Fibroblast of villous mesenchyme (primary cell): ENCODE results near the gene UQCRC2. TPM values are rescaled to one million over a fixed set of nuclear protein-coding genes. Genes with fewer than 3 reads are reported as not detected.
"Not testable (repeated sequence)": the region's sequence is repeated elsewhere in the genome, so short reads cannot be mapped to it uniquely, and the experiment has no call there.

ENCODE experiments used
- DNase-seq: peaks from one replicate; pipeline ENCODE4 v3.0.0-alpha.2; 2010; ENCODE audit warnings: low read depth
- H3K4me3 ChIP-seq: 2 replicates; pipeline ENCODE4 v1.5.1; 2011; ENCODE audit warnings: low read depth, mild to moderate bottlenecking, low read length
- total RNA-seq: library from RNA; depleted of rRNA; stranded (reverse); fragments of >200 nt; gene quantifications from 2 replicates; pipeline ENCODE4 v1.2.3, GENCODE V29; 2012
- TF ChIP-seq, protein P1 (sequence below): IDR thresholded peaks from 2 replicates; pipeline ENCODE4 v1.5.1; 2012; ENCODE audit warnings: low read depth, mild to moderate bottlenecking, low read length; ENCODE audit not compliant: insufficient read depth

Gene UQCRC2
- 148 and 225 TPM in 2 replicates for total RNA-seq

DNA sequence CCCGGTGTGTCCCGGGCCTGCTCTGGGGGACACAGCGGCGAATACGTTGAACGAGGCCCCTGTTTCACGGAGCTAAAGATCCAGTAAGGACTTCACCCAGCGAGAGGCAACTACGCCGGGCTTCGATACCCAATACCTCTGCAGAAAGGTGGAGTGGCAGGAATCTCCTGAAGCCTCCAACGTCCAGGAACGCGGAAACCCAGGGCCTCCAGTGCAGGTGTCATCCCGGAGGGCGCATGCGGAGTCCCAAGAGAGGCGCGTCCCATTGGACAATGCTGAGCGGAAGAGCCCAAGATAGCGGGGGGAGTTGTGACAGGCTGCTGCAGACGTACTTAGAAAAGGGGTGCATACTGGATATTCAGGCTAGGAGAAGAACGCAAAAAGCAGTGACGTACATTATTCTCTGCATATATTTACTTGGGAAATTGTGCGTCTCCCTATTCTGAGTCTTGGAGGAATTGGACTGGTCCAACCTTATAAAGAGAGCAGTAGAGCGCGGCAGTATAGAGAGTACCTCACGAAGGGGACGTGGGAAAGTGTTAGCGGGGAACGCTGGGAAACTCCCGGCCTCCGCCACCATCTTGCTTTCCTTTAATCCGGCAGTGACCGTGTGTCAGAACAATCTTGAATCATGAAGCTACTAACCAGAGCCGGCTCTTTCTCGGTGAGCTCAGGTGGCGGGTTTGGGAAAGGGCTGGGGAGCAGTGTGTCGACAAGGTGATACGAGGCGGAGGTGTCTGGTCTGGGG is at the start of gene UQCRC2:
Gene UQCRC2, plus strand, starts transcription at position 569 of the 748 bp plus-strand sequence. Its CDS starts 63 bp downstream, at position 632.
- peak within 1 kb of the TSS; percentile 96 for H3K4me3 ChIP-seq
- DNase-seq: peak; percentile 95
- TF ChIP-seq, protein P1, sequence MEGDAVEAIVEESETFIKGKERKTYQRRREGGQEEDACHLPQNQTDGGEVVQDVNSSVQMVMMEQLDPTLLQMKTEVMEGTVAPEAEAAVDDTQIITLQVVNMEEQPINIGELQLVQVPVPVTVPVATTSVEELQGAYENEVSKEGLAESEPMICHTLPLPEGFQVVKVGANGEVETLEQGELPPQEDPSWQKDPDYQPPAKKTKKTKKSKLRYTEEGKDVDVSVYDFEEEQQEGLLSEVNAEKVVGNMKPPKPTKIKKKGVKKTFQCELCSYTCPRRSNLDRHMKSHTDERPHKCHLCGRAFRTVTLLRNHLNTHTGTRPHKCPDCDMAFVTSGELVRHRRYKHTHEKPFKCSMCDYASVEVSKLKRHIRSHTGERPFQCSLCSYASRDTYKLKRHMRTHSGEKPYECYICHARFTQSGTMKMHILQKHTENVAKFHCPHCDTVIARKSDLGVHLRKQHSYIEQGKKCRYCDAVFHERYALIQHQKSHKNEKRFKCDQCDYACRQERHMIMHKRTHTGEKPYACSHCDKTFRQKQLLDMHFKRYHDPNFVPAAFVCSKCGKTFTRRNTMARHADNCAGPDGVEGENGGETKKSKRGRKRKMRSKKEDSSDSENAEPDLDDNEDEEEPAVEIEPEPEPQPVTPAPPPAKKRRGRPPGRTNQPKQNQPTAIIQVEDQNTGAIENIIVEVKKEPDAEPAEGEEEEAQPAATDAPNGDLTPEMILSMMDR: no peak

DNA sequence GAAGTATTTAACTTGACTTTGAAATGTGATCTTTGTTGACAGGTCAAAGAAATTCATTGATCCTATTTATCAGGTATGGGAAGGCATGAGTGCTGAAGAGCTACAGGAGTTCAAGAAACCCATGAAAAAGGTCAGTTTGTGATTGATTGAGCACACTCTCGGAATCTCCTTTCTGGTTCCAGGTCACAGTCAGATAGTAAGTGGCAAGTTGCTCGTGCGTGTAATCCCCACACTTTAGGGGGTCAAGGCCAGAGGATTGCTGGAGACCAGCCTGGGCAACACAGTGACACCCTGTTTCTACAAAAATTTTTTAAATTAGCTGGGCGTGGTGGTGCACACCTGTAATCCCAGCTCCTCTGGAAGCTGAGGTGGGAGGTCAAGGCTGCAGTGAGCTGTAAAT is 20.5 kb upstream of the UQCRC2 start:
- H3K4me3 ChIP-seq, DNase-seq: not testable (repeated sequence)

DNA sequence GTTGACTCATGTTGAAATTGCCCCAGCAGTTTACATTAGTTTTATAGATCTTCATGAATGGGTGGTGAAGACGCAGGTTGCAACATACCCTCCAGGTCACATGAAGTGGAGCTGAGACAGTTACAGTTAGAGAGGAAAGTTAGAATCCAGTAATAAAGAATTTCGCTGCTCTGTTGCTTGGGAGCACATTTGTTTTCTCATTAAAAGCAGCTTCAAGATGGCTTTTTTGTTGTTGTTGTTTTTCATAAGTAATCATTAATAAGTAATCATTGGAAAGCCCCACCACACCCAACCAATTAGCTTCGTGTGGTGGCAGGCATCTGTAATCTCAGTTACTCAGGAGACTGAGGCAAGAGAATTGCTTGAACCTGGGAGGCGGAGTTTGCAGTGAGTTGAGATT is 19.8 kb upstream of the UQCRC2 start:
- DNase-seq, H3K4me3 ChIP-seq: not testable (repeated sequence)

DNA sequence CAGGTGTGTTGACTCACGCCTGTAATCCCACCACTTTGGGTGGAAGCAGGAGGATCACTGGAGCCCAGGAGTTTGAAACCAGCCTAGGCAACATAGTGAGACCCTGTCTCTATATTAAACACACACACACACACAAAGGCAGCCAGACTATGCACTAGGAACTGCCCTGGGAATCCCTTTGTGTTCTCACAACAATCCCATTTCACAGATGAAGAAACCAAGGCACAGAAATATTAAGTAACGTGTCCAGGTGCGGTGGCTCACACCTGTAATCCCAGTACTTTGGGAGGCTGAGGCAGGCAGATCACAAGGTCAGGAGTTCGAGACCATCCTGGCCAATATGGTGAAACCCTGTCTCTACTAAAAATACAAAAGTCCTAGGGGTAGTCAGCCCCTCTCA is 19.4 kb upstream of the UQCRC2 start:
- DNase-seq, H3K4me3 ChIP-seq: not testable (repeated sequence)

DNA sequence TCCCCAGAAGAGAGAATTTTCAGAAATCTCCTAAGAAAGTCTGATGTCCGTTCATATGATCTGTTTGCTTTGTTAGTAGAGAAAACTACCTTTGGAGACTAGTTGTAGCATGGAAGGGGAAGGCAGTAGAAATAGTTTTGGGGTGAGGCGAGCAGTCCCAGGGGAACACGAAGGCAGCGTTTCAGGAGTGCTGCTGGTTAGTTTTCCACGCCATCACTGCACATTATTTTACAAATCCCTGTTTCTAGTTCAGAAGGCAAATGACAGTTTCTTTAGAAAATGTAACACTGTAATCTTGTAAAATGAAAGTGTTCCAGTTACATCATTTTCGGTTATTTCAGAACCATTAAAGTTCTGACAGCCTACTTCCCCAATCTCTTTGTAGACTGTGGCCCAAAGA is 16.9 kb upstream of the UQCRC2 start:
- not testable (repeated sequence) for DNase-seq, H3K4me3 ChIP-seq

DNA sequence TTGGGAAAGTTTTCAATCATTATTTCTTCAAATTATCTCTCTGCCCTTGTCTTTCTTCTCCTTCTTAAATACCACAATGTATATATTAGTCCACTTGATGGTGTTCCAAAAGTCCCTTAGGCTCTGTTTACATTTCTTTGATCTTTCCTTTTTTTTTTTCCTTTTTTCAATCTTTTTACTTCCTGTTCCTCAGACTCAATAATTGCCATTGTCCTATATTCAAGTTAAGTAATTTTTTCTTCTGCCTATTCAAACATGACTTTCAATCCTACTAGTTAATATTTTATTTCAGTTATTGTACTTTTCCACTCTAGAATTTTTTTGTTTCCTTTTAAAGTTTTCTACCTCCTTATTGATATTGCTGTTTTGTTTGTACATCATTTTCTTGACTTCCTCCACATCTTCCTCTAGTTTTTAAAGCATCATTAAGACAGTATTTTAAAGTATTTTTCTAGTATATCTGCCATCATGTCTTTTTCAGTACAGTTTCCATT is 15.8 kb upstream of the UQCRC2 start:
- no peak overlapping the region for H3K4me3 ChIP-seq
- TF ChIP-seq, protein P1: no peak
- DNase-seq: no peak

DNA sequence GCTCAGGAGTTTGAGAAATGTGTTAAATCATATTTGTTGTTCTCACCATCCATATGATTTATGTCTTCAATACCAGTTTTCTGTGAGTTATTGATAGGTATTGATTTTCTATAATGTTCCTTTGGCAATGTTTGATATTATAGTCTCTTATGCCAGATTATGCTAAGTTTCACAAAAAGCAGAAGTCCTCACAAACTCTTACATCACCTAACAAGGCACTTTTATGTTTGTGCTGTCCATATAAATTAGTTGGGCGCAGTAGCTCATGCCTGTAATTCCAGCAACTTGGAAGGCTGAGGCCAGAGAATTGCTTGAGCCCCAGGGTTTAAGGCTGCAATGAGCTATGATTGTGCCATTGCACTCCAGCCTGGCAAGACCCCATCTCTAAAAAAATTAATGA is 12.6 kb upstream of the UQCRC2 start:
- TF ChIP-seq, protein P1: no peak
- DNase-seq: no peak
- no peak overlapping the region for H3K4me3 ChIP-seq

DNA sequence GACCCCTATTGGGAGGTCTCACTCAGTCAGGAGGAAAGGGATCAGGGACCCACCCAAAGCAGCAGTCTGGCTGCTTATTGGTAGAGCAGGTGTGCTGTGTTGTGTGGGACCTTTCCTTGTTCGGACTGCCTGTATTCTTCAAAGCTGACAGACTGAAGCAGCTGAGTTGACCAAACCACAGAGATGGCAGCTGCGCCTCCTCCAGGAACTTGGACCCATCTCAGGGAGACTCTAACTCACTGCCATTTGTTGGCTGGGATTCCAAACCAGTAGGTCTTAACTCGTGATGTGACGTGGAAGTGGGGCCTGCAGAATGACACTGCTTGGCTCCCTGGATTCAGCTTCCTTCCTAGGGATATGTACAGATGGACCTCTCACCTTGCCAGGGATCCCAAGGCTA is 9.6 kb upstream of the UQCRC2 start:
- TF ChIP-seq, protein P1: no peak
- no peak overlapping the region for H3K4me3 ChIP-seq
- no peak for DNase-seq

DNA sequence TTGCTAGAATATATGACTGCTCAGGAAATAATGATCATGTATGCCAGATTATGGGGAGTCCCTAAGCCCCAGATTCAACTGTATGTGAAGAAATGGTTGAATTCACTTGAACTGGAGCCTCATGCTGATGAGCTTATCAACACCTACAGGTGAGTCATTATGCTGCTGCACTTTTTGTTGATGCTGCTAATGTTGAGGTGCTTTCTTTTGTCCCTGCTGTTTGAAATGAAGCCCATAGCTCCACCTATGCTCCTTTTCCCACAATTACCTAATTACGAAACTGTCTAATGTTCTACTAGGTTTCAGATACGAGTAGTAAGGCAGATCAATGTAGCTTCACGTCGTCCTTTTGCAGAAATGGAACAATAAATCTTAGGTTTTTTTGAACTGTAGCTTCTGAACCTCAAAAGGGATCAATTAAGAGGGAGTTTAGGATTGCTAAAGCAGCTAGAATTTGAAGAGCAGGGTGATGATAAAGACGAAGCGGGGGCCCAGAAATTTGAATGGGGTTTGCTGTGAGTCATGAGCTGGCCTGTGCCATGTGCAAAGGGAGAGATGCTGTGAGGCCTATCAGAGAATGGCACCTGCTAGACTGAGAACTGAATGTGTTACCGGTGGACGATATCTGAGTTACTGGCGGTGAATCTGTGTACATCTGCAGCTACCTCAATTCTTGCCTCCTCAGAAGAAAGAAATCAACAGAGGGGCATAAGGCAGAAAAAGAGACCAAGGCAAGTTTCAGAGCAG is 6.1 kb upstream of the UQCRC2 start:
- no peak overlapping the region for H3K4me3 ChIP-seq
- no peak for DNase-seq
- TF ChIP-seq, protein P1: no peak
